ENCODE data around the gene ZNF428. TPM values are rescaled to one million over a fixed set of nuclear protein-coding genes. Genes with fewer than 3 reads are reported as not detected.
"Not testable (repeated sequence)": the region's sequence is repeated elsewhere in the genome, so short reads cannot be mapped to it uniquely, and the experiment has no call there.

Gene ZNF428
- total RNA-seq, 1 experiment from 2014 or later: 39.6 TPM

GRCh38 chr19:43636121-43636683, 16.8 kb upstream of the ZNF428 start:
- peaks cover 14 to 35% of the 10 kb centered on the region in 2 experiments for H3K4me1 ChIP-seq (ENCODE audit: control insufficient read depth in 1 of 2, insufficient read depth in 2 of 2, low read length in 2 of 2)
- CTCF ChIA-PET: no interaction called here

DNA sequence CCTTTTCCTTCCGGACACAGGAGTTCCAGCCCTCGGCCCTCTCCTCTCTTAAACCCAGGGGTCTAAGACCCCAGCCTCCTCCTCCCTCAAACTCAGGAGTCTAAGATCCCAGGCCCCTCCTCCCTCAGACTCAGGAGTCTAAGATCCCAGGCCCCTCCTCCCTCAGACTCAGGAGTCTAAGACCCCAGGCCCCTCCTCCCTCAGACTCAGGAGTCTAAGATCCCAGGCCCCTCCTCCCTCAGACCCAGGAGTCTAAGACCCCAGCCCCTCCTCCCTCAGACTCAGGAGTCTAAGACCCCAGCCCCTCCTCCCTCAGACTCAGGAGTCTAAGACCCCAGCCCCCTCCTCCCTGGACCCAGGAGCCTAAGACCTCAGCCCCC, 16.1 kb upstream of the ZNF428 start:
- H3K4me3 ChIP-seq (replicated peaks in 1 of 2; ENCODE audit: low read depth in 1 of 2, low read length in 2 of 2); H3K9me2 ChIP-seq (ENCODE audit: insufficient read depth); H3K36me3 ChIP-seq (ENCODE audit: control insufficient read depth in 1 of 2, insufficient read depth in 2 of 2, low read length in 2 of 2); BruUV-seq (replicated peaks); H4K20me1 ChIP-seq (ENCODE audit: insufficient read depth); ATAC-seq; H3K27me3 ChIP-seq (ENCODE audit: insufficient read depth, low read length); intact Hi-C loops (cut with micrococcal nuclease); POLR2A ChIA-PET; H3K9me3 ChIP-seq (ENCODE audit: control insufficient read depth in 1 of 2, insufficient read depth in 1 of 2, low read depth in 1 of 2, low read length in 2 of 2); H2AFZ ChIP-seq (ENCODE audit: low read depth, low read length, poor library complexity, severe bottlenecking); RAD21 ChIA-PET (ENCODE audit: low non-redundant PET in 1 of 2, low total read pairs in 2 of 2, uncharacterized antibody in 2 of 2, unreplicated experiment in 2 of 2); H3K9ac ChIP-seq (ENCODE audit: low read length); CTCF ChIA-PET; H3K27ac ChIP-seq (ENCODE audit: low read depth, low read length); DNase-seq (ENCODE audit: low read depth, low spot score); H3K79me2 ChIP-seq (ENCODE audit: insufficient read depth, low read length): not testable (repeated sequence)
- Histone ChIP-seq H3K4me1 (ENCODE audit: control insufficient read depth in 1 of 2, insufficient read depth in 2 of 2, low read length in 2 of 2) (peaks cover 13 to 34% of the 10 kb centered on the region in 2 experiments), H3K4me2 (ENCODE audit: low read length) (peak overlapping the region; percentile 33; the same call in 1 of the 2 replicates)

More at GRCh38 chr19:43636121-43636683, 16.8 kb upstream of the ZNF428 start:
- Histone ChIP-seq H3K4me3 (replicated peaks in 1 of 2; ENCODE audit: low read depth in 1 of 2, low read length in 2 of 2) (no peak overlapping the region), H3K79me2 (ENCODE audit: insufficient read depth, low read length) (no peaks in the 10 kb centered on the region), H3K36me3 (ENCODE audit: control insufficient read depth in 1 of 2, insufficient read depth in 2 of 2, low read length in 2 of 2) (no peaks in the 10 kb centered on the region), H2AFZ (ENCODE audit: low read depth, low read length, poor library complexity, severe bottlenecking) (no peak overlapping the region), H3K9ac (ENCODE audit: low read length) (no peak overlapping the region), H3K9me2 (ENCODE audit: insufficient read depth) (no peaks in the 10 kb centered on the region), H4K20me1 (ENCODE audit: insufficient read depth) (no peaks in the 10 kb centered on the region), H3K9me3 (ENCODE audit: control insufficient read depth in 1 of 2, insufficient read depth in 1 of 2, low read depth in 1 of 2, low read length in 2 of 2) (no peaks in the 10 kb centered on the region), H3K27ac (ENCODE audit: low read depth, low read length) (no peak overlapping the region), H3K4me2 (ENCODE audit: low read length) (peak overlapping the region; percentile 33), H3K27me3 (ENCODE audit: insufficient read depth, low read length) (peaks cover 7% of the 10 kb centered on the region; the same call in 1 of the 2 replicates)
- intact Hi-C loops (cut with micrococcal nuclease): no loop called here
- ChIA-PET POLR2A (no interaction called here), RAD21 (ENCODE audit: low non-redundant PET in 1 of 2, low total read pairs in 2 of 2, uncharacterized antibody in 2 of 2, unreplicated experiment in 2 of 2) (no interaction called here)
- DNase-seq (ENCODE audit: low read depth, low spot score): no peak
- no peak for ATAC-seq
- no TSS peak for BruUV-seq (replicated peaks)
- no peak for TF ChIP-seq EZH2phosphoT487 (IDR thresholded peaks at IDR 0.05; ENCODE audit: borderline replicate concordance)
- TF ChIP-seq SRF (IDR thresholded peaks at IDR 0.05; ENCODE audit: low read depth): no peak
- TF ChIP-seq SIN3A (IDR thresholded peaks at IDR 0.05; ENCODE audit: low read depth): no peak
- TF ChIP-seq SP1 (IDR thresholded peaks at IDR 0.05; ENCODE audit: low read depth): no peak
- no peak for TF ChIP-seq RAD21 (IDR thresholded peaks at IDR 0.05; ENCODE audit: low read depth)
- TF ChIP-seq JUND (IDR thresholded peaks at IDR 0.05): no peak
- TF ChIP-seq CTCF (IDR thresholded peaks at IDR 0.05 in 2 of 3, conservative IDR thresholded peaks at IDR 0.05 in 1 of 3; ENCODE audit: borderline replicate concordance in 1 of 3, insufficient read depth in 1 of 3, low read depth in 2 of 3, low read length in 2 of 3): no peak
- TF ChIP-seq TCF7L2 (IDR thresholded peaks at IDR 0.05; ENCODE audit: borderline replicate concordance, extremely low read depth, insufficient read depth, insufficient read length): no peak
- TF ChIP-seq ZNF274 (IDR thresholded peaks at IDR 0.05; ENCODE audit: low read depth, low read length): no peak
- no peak for TF ChIP-seq POLR2A (IDR thresholded peaks at IDR 0.05; ENCODE audit: borderline replicate concordance, extremely low read depth, insufficient read depth, insufficient read length)
- TF ChIP-seq, protein P1, sequence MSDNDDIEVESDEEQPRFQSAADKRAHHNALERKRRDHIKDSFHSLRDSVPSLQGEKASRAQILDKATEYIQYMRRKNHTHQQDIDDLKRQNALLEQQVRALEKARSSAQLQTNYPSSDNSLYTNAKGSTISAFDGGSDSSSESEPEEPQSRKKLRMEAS (IDR thresholded peaks at IDR 0.05): no peak
- no peak for TF ChIP-seq POLR2AphosphoS5 (IDR thresholded peaks at IDR 0.05; ENCODE audit: low read depth, low read length)
- TF ChIP-seq CEBPB (IDR thresholded peaks at IDR 0.05; ENCODE audit: low read depth): no peak
- TF ChIP-seq ELF1 (IDR thresholded peaks at IDR 0.05; ENCODE audit: borderline replicate concordance, low read depth): no peak
- no peak for TF ChIP-seq CBX3 (IDR thresholded peaks at IDR 0.05; ENCODE audit: low read depth)

Data from HCT116 (cell line).